ENCODE measurements around the gene ARHGEF25.

Gene ARHGEF25

GRCh38 chr12:57592551-57593165 lies 18.6 kb upstream of the ARHGEF25 start:
- TF ChIP-seq CTCF (IDR thresholded peaks at IDR 0.05; ENCODE audit: insufficient read depth, low read depth, low read length, missing control alignments) = no peak
- H3K4me3 ChIP-seq (ENCODE audit: low read length) = no peak overlapping the region
- DNase-seq (ENCODE audit: low read depth) = peak; percentile 67

- H3K4me3 ChIP-seq (ENCODE audit: low read length) = no peak overlapping the region
- no peak for DNase-seq (ENCODE audit: low read depth)
- TF ChIP-seq CTCF (IDR thresholded peaks at IDR 0.05; ENCODE audit: insufficient read depth, low read depth, low read length, missing control alignments) = no peak
Measured at GRCh38 chr12:57593187-57593586, 18.0 kb upstream of the ARHGEF25 start.

GRCh38 chr12:57600395-57600794 lies 10.8 kb upstream of the ARHGEF25 start:
- TF ChIP-seq CTCF (IDR thresholded peaks at IDR 0.05; ENCODE audit: insufficient read depth, low read depth, low read length, missing control alignments) = no peak
- no peak for DNase-seq (ENCODE audit: low read depth)
- H3K4me3 ChIP-seq (ENCODE audit: low read length) = no peak overlapping the region

GRCh38 chr12:57602544-57602943 lies 8.7 kb upstream of the ARHGEF25 start:
- no peak for DNase-seq (ENCODE audit: low read depth)
- no peak for TF ChIP-seq CTCF (IDR thresholded peaks at IDR 0.05; ENCODE audit: insufficient read depth, low read depth, low read length, missing control alignments)
- no peak overlapping the region for H3K4me3 ChIP-seq (ENCODE audit: low read length)

DNA sequence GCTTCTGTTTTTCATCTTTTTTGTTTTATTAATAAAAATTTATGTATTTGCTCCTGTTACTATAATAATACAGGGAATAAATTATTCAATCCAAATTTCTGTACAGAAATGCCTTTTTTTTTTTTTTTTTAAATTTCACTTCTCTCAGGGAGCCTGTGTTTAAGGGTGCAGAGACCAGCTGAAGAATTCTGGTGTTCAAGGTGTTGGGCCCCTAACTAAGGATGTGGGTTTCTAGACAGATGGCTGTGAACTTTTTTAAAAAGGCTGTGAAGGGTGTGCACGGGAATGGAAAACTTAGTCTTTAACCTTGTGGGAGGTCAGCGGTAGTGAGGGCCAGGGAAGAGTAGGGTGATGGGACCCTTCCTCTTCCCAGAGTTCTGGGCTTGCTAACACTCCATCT lies 7.9 kb upstream of the ARHGEF25 start:
- H3K4me3 ChIP-seq (ENCODE audit: low read length) = no peak overlapping the region
- TF ChIP-seq CTCF (IDR thresholded peaks at IDR 0.05; ENCODE audit: insufficient read depth, low read depth, low read length, missing control alignments) = no peak
- no peak for DNase-seq (ENCODE audit: low read depth)

GRCh38 chr12:57603815-57604453 lies 7.3 kb upstream of the ARHGEF25 start:
- H3K4me3 ChIP-seq (ENCODE audit: low read length) = peak overlapping the region; percentile 63
- peak; percentile 72 for DNase-seq (ENCODE audit: low read depth)

More at GRCh38 chr12:57603815-57604453, 7.3 kb upstream of the ARHGEF25 start:
- no peak for TF ChIP-seq CTCF (IDR thresholded peaks at IDR 0.05; ENCODE audit: insufficient read depth, low read depth, low read length, missing control alignments)
